SKM-1 treated with dmso at 0.1 percent for 144 hours (cell line): Measurements from ENCODE around the gene LHFPL2.

Source experiments
- DNase-seq: peaks from one replicate; lab custom pipeline; 2025; ENCODE audit not compliant: unreplicated experiment; lab: John Stamatoyannopoulos, UW

LHFPL2 gene

GRCh38 chr5:78597974-78598371 is 50.6 kb downstream of the LHFPL2 start:
- no peak for DNase-seq

- DNase-seq: no peak
Measured at GRCh38 chr5:78597068-78597973, 51.3 kb downstream of the LHFPL2 start.

- no peak for DNase-seq
Measured at GRCh38 chr5:78595458-78595921, 53.1 kb downstream of the LHFPL2 start.

GRCh38 chr5:78594610-78595457 is 53.7 kb downstream of the LHFPL2 start:
- no peak for DNase-seq

- peak; percentile 40 for DNase-seq
Measured at GRCh38 chr5:78594021-78594420, 54.6 kb downstream of the LHFPL2 start.

GRCh38 chr5:78593465-78593864 is 55.1 kb downstream of the LHFPL2 start:
- no peak for DNase-seq

- no peak for DNase-seq
Measured at GRCh38 chr5:78592735-78593386, 55.7 kb downstream of the LHFPL2 start.

- DNase-seq: peak; percentile 51
Measured at GRCh38 chr5:78591972-78592700, 56.4 kb downstream of the LHFPL2 start.

GRCh38 chr5:78591138-78591612 is 57.4 kb downstream of the LHFPL2 start:
- no peak for DNase-seq

- DNase-seq: no peak
Measured at GRCh38 chr5:78589923-78590322, 58.6 kb downstream of the LHFPL2 start.

- DNase-seq: no peak
Measured at GRCh38 chr5:78588507-78588906, 60.1 kb downstream of the LHFPL2 start.

- peak; percentile 38 for DNase-seq
Measured at GRCh38 chr5:78587775-78588291, 60.7 kb downstream of the LHFPL2 start.

- DNase-seq: no peak
Measured at GRCh38 chr5:78587081-78587774, 61.3 kb downstream of the LHFPL2 start.

GRCh38 chr5:78586251-78586650 is 62.3 kb downstream of the LHFPL2 start:
- DNase-seq: peak; percentile 75

- no peak for DNase-seq
Measured at GRCh38 chr5:78578015-78578414, 70.6 kb downstream of the LHFPL2 start.

GRCh38 chr5:78577071-78577807 is 71.3 kb downstream of the LHFPL2 start:
- DNase-seq: no peak

GRCh38 chr5:78576376-78576775 is 72.2 kb downstream of the LHFPL2 start:
- no peak for DNase-seq

GRCh38 chr5:78574731-78575161 is 73.8 kb downstream of the LHFPL2 start:
- DNase-seq: no peak

- no peak for DNase-seq
Measured at GRCh38 chr5:78574131-78574673, 74.4 kb downstream of the LHFPL2 start.
